NCI-H345 treated with DMSO at 0.1 percent for 48 hours (cell line): ENCODE results near the gene C2orf69.
A peak's percentile ranks its signal among the peaks of the same experiment; 100 is the strongest.

Experiments
- DNase-seq: peaks from one replicate; lab custom pipeline; 2025; ENCODE audit not compliant: unreplicated experiment; lab: John Stamatoyannopoulos, UW

C2orf69 gene, protein sequence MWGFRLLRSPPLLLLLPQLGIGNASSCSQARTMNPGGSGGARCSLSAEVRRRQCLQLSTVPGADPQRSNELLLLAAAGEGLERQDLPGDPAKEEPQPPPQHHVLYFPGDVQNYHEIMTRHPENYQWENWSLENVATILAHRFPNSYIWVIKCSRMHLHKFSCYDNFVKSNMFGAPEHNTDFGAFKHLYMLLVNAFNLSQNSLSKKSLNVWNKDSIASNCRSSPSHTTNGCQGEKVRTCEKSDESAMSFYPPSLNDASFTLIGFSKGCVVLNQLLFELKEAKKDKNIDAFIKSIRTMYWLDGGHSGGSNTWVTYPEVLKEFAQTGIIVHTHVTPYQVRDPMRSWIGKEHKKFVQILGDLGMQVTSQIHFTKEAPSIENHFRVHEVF

DNA sequence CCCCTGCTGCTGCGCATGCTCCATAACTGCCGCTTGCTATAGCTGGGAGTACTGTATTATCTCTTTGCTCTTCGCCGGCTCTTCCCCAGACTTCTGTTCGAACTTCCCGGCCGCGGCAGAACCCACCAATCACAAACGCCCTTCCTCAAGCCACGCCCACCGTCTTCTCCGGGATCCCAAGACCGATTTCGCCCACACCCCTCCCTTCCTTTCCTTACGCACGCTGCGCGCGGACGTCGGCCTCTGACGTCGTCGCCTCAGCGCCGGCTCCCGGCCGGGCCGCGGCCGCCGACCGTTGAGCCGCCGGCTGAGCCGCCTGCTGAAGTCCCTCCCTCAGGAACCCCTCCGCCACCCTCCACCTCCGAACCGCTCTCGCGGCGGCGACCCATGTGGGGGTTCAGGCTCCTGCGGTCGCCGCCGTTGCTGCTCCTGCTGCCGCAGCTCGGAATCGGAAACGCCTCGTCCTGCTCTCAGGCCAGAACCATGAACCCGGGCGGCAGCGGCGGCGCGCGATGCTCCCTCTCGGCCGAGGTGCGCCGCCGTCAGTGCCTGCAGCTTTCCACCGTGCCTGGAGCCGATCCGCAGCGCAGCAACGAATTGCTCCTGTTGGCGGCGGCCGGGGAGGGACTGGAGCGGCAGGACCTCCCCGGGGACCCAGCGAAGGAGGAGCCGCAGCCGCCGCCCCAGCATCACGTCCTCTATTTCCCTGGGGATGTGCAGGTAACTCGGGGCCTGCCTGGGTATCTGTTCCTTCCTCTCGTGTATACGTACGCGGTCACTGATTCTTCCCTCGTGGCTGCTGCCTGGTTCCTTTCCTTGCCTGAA, at the start of gene C2orf69:
Gene C2orf69 (plus strand): TSS at position 242 of the 825 bp plus-strand sequence. CDS start 146 bp downstream, at position 388.
- DNase-seq, result peak; percentile 97

DNA sequence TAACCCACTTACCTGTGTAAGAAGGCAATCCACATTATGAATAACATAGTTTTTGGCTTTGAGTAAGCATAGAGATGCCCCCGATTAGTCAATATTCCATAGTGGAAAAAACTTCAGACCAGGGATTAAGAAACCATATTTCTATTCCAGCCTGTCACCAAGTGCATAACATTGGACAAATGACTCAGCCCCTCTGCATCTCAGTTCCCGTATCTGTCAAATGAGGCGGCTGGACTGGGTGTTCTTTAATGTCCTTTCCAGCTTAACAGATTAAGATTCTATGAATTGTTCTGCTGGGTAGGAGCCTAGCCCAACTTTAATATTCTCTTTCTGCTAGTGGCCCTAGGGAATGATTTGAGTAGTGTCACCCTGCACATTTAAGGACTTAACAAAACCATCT, 48.3 kb upstream of the C2orf69 start:
- DNase-seq, result no peak

DNA sequence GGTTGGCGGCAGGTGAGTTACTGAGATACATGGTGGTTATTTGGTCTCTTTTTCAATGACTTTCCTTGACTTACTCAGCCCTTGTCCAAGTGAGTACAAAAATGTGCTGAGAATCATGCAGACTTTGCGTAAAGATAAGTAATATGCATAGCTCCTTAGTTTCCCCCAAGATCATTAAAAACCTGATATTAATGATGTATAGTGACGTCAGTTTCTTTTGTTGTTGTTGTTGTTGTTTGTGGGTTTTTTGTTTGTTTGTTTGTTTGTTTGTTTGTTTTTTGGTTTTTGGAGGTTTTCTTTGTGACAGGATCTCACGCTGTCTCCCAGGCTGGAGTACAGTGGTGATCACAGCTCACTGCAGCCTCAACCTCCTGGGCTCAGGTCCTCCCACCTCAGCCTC, 45.2 kb upstream of the C2orf69 start:
- no peak for DNase-seq

DNA sequence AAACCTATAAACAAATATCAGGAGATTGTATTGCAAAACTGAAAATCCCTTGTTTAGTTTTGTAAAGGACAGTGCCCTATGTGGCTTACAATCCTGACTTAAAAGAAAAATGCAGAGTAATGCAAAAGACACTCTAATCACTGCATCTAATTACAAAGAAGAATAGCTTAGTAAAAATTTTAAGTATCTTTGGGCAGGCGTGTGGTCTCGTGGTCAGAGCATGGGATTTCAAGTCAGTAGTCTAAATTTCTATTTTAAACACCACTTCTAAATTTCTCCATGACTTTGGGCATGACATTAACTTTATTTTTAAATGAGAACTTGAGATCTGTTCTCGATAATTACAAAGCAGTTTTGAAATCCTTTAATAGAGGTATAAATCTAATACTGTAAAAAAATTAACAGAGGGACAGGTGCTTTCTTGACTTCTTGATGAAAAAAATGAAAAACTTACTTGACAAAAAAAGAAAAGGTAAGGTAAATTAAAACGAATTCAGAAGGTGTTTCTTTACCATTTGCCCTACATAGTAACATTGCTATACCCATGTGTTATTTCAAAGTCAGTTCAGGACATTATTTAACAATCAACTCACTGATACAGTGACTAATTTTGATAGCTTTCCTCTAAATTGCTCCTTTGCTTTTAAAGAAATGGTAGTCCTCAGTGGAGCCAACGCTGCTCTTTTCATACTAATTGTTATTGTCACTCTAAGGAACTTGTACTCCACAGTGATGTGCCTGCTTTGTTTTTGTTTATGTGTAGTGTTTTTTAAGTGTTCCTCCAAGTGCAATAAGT, 42.5 kb upstream of the C2orf69 start:
- no peak for DNase-seq

DNA sequence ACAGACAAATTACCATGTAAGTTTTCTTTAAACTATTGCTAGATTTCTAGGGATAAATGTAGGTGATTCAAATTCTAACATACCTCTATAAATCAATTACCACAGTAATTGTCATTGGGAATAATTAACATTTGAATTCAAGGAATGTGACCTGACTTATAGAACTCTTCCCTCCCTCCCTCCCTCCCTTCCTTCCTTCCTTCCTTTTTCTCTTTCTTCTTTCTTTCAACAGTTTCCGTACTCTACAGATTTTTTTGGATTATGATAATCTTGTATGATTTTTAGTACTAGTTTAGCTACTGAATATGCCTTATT, 41.9 kb upstream of the C2orf69 start:
- DNase-seq, result no peak

DNA sequence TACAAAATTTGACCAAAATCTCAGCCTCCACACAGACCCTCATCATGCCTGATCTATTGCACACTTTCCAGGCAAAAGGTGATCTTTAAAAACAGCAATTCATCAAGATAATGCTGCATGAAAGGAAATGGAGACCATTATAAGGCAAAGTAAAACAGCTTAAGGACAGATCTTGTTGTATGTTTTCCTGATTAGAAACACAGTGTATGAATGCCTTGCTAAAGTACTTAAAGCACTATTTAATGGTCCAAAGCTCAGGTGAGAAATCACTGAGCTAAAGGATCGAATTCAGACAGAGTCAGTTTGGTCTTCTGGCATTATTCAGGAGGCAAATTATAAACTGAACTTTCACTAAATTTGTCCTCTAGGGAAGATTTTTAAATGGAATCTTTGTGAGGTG, 41.4 kb upstream of the C2orf69 start:
- no peak for DNase-seq

DNA sequence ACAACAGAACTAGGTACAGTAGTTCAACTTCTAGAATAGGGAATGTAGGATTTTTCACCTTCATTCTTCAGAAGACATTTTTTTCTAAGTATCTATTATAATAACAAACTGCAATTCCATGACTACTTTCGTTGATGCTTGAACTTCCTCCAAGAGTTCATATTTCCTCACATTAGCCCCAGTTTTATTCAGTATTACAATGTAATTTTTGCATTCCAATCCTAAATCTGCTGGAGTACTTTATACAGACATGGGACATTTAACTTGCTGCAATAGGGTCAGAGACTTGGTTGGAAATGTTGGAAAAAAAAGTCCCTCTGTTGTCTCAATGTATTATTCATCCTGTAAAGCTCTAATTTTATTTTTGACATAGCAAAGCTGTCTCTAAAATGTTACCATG, 40.5 kb upstream of the C2orf69 start:
- no peak for DNase-seq

DNA sequence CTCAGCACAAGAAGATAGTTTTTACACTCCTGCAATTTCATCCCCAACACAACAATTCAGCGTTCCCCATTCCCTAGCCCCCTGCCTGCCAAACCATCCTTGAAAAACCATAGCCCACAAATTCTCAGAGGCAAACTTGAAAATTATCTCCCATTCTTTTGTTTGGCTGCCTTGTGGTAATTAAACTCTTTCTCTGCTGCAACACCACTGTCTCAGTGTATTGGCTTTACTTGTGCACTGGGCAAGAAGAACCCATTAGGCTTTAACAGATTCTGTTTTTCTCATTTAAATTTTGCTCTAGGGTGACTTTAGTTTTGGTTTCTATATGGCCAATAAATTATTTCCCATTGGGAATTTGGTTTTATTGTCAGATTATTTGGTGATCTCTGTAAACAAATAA, 36.9 kb upstream of the C2orf69 start:
- no peak for DNase-seq

DNA sequence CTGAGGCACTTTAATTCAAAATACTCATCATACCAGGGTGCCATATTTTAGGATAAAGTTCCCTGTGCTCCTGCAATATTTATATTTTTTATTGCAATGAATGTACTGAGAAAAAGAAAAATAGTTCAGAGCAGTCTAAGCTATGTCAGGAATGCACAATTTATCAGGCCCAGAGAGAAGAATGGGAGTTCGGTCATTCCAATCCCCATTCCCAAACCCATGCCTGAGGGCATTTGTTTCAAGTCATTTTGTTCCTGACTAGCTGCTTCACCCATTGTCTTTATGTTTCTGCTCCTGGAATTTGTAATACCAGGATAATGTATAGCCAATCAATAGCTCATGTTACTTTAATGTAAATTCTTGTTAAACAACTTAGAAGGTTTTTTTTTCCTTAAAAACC, 35.7 kb upstream of the C2orf69 start:
- no peak for DNase-seq

DNA sequence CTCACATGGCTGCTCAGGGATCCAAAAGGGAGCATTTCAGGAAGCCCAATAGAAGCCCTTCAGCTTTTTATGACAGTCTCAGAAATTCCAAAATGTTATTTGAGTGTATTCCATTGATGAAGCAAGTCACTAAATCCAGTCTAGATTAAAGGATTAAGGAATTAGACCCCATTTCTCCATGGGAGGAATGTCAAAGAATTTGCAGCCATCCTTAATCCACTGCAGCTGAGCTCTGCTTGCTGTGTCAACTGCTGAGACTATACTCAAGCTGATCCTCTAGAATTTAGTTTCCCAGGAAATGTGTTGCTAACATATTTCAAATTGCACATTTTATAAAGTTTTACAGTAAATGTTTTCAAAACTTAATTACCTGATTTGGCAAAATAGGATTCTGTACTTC, 28.4 kb upstream of the C2orf69 start:
- no peak for DNase-seq

DNA sequence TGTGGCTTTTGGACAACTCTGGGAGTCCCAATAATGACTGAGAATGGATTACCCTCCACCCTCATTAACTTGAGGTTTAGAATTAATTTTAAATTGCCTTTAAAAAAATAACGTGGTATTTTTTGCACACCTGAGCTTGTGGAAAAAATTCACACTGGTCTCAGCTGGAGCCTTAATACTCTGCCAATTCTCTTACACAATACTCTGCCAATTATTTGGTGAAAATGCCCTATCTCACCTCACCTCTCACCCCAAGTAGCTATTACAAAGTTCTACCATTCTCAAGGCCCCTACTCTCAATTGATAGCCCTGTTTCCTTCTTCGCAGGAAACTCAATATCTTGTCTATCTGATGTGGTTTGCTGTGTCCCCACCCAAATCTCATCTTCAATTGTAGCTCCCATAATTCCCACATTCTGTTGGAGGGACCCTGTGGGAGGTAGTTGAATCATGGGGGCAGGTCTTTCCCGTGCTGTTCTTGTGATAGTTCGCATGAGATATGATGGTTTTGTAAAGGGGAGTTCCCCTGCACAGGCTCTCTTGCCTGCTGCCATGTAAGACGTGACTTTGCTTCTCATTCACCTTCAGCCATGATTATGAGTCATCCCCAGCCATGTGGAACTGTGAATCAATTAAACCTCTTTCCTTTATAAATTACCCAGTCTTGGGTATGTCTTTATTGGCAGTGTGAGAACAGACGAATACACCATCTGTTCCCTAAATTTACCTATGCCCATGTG, 27.4 kb upstream of the C2orf69 start:
- no peak for DNase-seq

DNA sequence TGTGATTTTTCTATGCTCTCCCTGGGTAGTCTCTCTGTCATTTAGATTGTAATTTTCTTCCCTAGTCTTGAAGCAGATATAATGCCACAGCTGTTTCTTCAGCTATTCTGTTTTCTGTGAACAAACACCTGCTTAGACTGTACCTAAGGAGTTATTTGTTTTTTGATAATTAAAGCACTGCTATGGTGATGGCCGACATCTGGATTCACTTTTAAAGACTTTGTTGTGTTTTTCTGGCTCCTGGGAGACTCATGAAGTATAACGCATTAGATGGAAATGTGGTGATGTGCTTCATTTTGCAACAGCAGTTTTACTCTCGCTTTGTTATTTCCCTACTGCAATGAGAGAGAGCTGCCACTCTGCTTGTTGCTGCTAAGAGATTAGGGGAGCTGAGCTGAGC, 15.7 kb upstream of the C2orf69 start:
- no peak for DNase-seq

DNA sequence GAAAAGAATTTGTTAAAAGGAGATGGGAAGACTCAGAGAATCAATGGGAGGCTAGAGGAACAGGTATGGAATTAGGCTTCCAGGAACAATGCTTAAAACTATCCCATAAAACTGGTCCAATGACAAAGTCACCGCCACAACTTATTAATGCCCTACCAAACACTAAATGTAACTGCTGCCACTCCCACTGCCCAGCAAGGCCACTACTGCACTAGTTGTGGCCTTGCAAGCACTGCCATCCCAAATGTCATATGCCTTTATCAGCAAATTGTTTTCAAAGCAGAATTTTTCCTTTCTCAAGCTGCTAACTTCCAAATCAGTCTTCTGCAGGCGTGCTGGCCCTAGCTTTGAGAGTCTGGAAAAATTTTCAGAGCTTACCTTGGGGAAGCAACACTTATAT, 14.5 kb upstream of the C2orf69 start:
- DNase-seq, result no peak

DNA sequence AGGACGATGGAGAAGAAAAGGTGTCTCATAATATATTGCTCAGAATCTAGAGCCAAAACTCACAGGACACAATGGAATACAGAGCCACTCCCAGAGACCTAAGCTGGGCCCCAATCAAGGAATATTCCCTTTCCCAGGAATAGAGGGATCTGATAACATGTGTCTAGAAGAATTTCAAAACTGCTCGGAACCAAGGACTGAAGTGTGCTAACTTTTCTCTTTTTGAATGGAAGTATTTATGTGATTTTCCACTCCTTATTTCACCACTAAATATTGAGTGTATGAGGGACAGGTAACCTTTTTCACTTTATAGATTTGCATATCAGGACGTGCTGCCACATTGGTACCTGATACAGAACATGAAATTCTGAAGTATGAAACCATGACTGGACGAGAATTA, 9.2 kb upstream of the C2orf69 start:
- DNase-seq, result no peak

DNA sequence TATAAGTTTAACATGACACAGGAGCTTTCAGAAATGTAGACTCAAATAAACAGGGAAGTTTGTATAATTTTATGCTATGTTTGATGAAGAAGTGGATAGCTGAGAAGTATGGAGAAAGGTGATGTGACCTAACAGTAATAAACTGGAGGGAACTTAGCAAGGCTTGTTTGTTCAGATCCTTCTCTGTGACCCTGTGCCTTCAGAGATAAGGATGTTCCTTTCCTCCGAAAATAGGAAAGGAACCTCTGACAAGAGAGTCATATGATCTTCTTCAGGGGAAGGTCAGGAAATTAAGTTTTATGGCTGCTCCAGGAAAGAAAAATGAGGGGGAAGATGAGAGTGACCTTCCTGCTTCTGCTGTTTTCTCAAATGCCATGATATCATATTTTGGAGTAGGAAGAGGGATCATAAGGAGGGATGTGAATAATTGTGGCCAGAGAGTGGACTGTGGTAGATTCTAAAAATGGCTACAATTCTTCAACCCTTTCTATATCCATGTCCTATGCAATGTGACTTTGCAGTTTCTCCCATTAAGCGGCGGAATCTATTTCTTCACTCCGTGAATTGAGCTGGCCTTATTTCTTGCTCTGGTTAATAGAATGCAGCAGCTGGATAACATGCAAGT, 8.5 kb upstream of the C2orf69 start:
- no peak for DNase-seq

DNA sequence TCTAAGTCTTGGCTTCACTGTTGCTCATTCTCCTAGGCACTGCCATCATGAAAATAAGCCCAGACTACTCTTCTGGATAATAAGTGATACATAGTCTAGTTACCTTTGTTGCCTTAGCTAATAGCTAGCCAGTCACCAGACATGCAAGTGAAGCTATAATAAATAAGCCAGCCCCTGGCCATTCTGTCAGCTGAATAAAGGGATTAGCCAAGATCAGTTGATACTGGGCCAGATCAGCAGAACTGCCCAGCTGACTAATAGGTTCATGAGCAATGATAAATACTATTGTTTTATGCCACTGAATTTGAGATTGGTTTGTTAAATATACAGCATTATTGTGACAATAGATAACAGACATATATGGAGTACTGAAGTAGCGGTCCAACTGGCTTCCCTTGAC, 8.0 kb upstream of the C2orf69 start:
- no peak for DNase-seq

DNA sequence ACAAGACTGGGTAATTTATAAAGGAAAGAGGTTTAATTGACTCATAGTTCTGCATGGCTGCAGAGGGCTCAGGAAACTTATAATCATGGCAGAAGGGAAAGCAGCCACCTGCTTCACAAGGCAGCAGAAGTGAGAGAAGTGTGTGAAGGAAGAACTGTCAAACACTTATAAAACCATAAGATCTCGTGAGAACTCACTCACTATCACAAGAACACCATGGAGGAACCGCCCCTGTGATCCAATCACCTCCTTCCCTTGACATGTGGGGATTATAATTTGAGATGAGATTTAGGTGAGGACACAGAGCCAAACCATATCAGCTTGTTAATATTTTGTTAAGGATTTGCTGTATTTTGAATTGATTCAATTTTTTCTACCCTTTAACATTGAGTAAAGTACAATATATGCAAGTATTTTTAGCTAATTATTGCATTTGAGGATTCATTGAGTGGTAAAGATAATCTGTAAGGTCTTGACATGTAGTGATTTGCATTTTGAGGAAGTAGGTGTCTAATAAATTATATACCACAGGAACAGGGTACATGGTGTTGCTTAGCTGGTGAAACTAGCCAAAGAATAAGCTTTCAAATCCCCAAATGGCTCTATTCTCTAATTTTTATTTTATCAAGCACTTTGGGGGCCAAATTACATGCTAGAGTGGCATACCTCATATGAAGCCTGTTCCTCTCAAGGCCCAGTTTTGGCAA, 3.9 kb upstream of the C2orf69 start:
- no peak for DNase-seq

DNA sequence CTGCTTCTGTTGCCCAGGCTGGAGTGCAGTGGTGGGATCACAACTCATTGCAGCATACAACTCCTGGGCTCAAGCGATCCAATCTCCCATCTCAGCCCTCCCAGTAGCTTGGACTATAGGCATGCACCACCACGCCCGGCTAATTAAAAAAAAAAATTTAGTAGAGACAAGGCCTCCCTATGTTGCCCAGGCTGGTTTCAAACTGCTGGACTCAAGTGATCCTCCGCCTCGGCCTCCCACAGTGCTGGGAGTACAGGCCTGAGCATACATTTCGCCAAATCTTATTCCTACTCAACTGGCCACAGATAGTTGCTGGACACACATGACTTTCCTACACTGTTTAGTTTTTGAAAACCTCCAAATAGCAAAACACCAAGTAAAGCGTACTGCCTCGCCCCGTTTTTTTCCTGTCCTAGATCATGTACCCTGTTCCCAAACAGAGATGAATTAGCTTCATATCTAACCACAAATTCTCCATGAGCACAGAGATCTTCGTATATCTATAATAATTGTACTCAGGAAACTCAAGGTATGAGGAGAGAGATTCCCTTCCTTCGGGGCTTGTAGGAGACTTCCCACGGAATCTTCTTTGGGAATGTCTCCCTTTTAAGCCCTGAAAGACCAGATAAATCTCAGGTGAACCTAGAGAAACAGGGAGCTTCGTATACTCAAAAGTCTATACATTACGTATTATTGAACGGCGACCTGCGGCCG, 598 bp upstream of the C2orf69 start:
- no peak for DNase-seq

DNA sequence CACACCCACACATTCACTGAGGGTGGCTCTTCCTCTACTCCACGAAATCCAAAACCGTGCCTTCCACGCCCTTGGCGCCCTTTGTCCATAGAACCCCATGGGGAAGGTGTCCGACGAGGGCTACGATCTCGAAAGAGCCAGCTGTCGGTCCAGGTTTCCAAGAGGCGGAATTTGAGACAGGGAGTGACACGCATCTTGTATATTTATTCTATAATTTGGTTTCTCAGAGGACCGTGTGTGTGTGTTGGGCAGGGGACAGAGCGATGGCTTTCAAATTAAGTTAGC, 726 bp downstream of the C2orf69 start:
- no peak for DNase-seq
